OCI-M2 (cell line): ENCODE results near the gene RYR2.

Experiments used
- DNase-seq: peaks from one replicate; lab custom pipeline; 2025; ENCODE audit not compliant: unreplicated experiment; lab: John Stamatoyannopoulos, UW

Gene RYR2

GRCh38 chr1:237416924-237417655, 375.1 kb downstream of the RYR2 start:
- no peak for DNase-seq

GRCh38 chr1:237428809-237429208, 386.8 kb downstream of the RYR2 start:
- no peak for DNase-seq

GRCh38 chr1:237429252-237429651, 387.3 kb downstream of the RYR2 start:
- DNase-seq, result no peak

GRCh38 chr1:237431448-237431847, 389.5 kb downstream of the RYR2 start:
- no peak for DNase-seq

GRCh38 chr1:237440346-237440745, 398.4 kb downstream of the RYR2 start:
- no peak for DNase-seq

GRCh38 chr1:237444120-237444790, 402.3 kb downstream of the RYR2 start:
- no peak for DNase-seq

GRCh38 chr1:237448042-237448441, 406.1 kb downstream of the RYR2 start:
- DNase-seq, result no peak

- no peak for DNase-seq
These were observed 415.6 kb downstream of the RYR2 start for GRCh38 chr1:237457573-237457972.

GRCh38 chr1:237467320-237467719, 425.3 kb downstream of the RYR2 start:
- no peak for DNase-seq

- no peak for DNase-seq
These were observed 428.8 kb downstream of the RYR2 start for GRCh38 chr1:237470712-237471338.

- DNase-seq, result no peak
These were observed 429.4 kb downstream of the RYR2 start for GRCh38 chr1:237471377-237471776.

GRCh38 chr1:237471956-237472355, 430.0 kb downstream of the RYR2 start:
- no peak for DNase-seq

GRCh38 chr1:237473854-237474253, 431.9 kb downstream of the RYR2 start:
- no peak for DNase-seq

GRCh38 chr1:237478082-237478481, 436.1 kb downstream of the RYR2 start:
- no peak for DNase-seq

GRCh38 chr1:237478842-237479241, 436.9 kb downstream of the RYR2 start:
- DNase-seq, result no peak

GRCh38 chr1:237482777-237483176, 440.8 kb downstream of the RYR2 start:
- DNase-seq, result no peak

GRCh38 chr1:237492359-237492758, 450.4 kb downstream of the RYR2 start:
- no peak for DNase-seq

GRCh38 chr1:237500566-237500965, 458.6 kb downstream of the RYR2 start:
- no peak for DNase-seq

GRCh38 chr1:237503292-237503691, 461.3 kb downstream of the RYR2 start:
- DNase-seq, result no peak

- no peak for DNase-seq
These were observed 465.0 kb downstream of the RYR2 start for GRCh38 chr1:237507005-237507404.

- DNase-seq, result no peak
These were observed 467.8 kb downstream of the RYR2 start for GRCh38 chr1:237509748-237510147.

GRCh38 chr1:237525102-237525501, 483.1 kb downstream of the RYR2 start:
- no peak for DNase-seq
